ENCODE data around the gene CSN2. TPM values are rescaled to one million over a fixed set of nuclear protein-coding genes. Genes with fewer than 3 reads are reported as not detected.
A peak's percentile ranks its signal among the peaks of the same experiment; 100 is the strongest.
"Not testable (repeated sequence)": the region's sequence is repeated elsewhere in the genome, so short reads cannot be mapped to it uniquely, and the experiment has no call there.

Gene CSN2
- total and polyA plus RNA-seq, 2 donors = 0.66 to 48.7 TPM

DNA sequence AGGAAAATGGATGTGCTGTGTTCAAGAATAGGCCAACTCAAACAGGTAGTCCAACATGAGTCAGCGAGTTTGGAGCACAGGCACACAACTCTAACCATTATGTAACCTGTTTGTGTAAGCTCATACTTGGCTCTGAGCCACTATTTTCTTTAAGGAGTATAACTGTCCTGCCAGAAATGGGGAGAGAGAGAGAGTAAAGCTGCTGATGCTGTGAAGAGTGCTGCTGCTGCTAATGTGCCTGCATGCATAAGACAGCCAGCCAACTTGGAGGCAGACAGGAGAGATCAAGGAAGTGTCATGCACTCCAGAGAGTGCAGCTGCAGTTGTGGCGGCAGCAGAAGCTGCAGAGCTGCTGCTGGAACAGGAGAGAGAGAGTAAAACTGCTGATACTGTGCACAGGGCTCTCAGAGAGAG is 18.5 kb upstream of the CSN2 start:
- H3K4me3 ChIP-seq (ENCODE audit: low read length in 2 of 2) = no peak overlapping the region
- WGBS = 75% methylated on average over 2 of the region's 2 CpGs
- no peaks in the 10 kb centered on the region for H3K4me1 ChIP-seq (ENCODE audit: control insufficient read depth in 2 of 2, insufficient read depth in 2 of 2, low read length in 2 of 2)
- DNase-seq (ENCODE audit: low read depth in 6 of 9, low spot score in 9 of 9) = peak in 5 of 9 donors; percentile 1 to 14 (median 6)
- H3K27ac ChIP-seq (ENCODE audit: low read depth in 1 of 2, low read length in 1 of 2) = no peak overlapping the region
- no peaks in the 10 kb centered on the region for H3K9me3 ChIP-seq (ENCODE audit: control insufficient read depth in 2 of 2, insufficient read depth in 1 of 2, low read length in 1 of 2)
- H3K27me3 ChIP-seq (ENCODE audit: control insufficient read depth in 2 of 2, insufficient read depth in 1 of 2, low read length in 1 of 2) = no peaks in the 10 kb centered on the region
- no peaks in the 10 kb centered on the region for H3K36me3 ChIP-seq (ENCODE audit: control insufficient read depth in 2 of 2, insufficient read depth in 2 of 2, low read length in 1 of 2)

DNA sequence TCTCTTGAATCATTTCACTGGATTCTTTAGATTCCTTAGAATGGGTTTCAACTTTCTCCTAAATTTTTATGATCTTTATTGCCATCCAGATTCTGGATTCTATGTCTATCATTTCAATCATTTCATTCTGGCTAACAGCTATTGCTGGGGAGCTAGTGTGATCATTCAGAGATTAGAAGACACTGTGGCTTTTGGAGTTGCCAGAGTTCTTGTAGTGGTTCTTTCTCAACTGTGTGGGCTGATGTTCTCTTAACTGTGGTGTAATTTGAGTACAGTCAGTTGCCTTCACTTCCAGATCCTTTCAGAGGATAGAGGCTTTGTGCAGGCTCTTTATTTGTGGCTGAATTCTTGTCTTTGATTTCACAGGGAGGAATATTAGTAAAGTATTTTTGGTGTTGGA is 12.1 kb upstream of the CSN2 start:
- H3K36me3 ChIP-seq (ENCODE audit: control insufficient read depth in 2 of 2, insufficient read depth in 2 of 2, low read length in 1 of 2) = no peaks in the 10 kb centered on the region
- no peaks in the 10 kb centered on the region for H3K27me3 ChIP-seq (ENCODE audit: control insufficient read depth in 2 of 2, insufficient read depth in 1 of 2, low read length in 1 of 2)
- H3K27ac ChIP-seq (ENCODE audit: low read depth in 1 of 2, low read length in 1 of 2) = no peak overlapping the region
- no peaks in the 10 kb centered on the region for H3K4me1 ChIP-seq (ENCODE audit: control insufficient read depth in 2 of 2, insufficient read depth in 2 of 2, low read length in 2 of 2)
- no peak for DNase-seq (ENCODE audit: low read depth in 6 of 9, low spot score in 9 of 9)
- H3K9me3 ChIP-seq (ENCODE audit: control insufficient read depth in 2 of 2, insufficient read depth in 1 of 2, low read length in 1 of 2) = no peaks in the 10 kb centered on the region
- H3K4me3 ChIP-seq (ENCODE audit: low read length in 2 of 2) = no peak overlapping the region

DNA sequence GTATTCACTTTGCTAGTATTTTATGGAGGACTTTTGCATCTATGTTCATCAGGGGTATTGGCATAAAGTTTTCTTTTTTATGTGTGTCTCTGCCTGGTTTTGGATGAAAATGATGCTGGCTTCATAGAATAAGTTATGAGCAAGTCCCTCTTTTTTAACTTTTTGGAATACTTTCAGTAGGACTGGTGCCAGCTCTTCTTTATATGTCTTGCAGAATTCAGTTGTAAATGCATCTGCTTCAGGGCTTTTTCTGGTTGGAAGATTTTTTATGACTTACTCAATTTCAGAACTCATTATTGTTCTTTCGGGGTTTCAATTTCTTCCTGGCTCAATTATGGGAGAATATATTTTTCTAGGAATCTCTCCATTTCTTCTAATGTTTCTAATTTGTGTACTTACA is 9.1 kb upstream of the CSN2 start:
- H3K27ac ChIP-seq (ENCODE audit: low read depth in 1 of 2, low read length in 1 of 2) = no peak overlapping the region
- no peaks in the 10 kb centered on the region for H3K4me1 ChIP-seq (ENCODE audit: control insufficient read depth in 2 of 2, insufficient read depth in 2 of 2, low read length in 2 of 2)
- H3K36me3 ChIP-seq (ENCODE audit: control insufficient read depth in 2 of 2, insufficient read depth in 2 of 2, low read length in 1 of 2) = no peaks in the 10 kb centered on the region
- no peaks in the 10 kb centered on the region for H3K27me3 ChIP-seq (ENCODE audit: control insufficient read depth in 2 of 2, insufficient read depth in 1 of 2, low read length in 1 of 2)
- no peak overlapping the region for H3K4me3 ChIP-seq (ENCODE audit: low read length in 2 of 2)
- no peaks in the 10 kb centered on the region for H3K9me3 ChIP-seq (ENCODE audit: control insufficient read depth in 2 of 2, insufficient read depth in 1 of 2, low read length in 1 of 2)
- peak in 1 of 9 donors; percentile 1 for DNase-seq (ENCODE audit: low read depth in 6 of 9, low spot score in 9 of 9)
- WGBS = 96% methylated on average over 1 of the region's 1 CpG

DNA sequence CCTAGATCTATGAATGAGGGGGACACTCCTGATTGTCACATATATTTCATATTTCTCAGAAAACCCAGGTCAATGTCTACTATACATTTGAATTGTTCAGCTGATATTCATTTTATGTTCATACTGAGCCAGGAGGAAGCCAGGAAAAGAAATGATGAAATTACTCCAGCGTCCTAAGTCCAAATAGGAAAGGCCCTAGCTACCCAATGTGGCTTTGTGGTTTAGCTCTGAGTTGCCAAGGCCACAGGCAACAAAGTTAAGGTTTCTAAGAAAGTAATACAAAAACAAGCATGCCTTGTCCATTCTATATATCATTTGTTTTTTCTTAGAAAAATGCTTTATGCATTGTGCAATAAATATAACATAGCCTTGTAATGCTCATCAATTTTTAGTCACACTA is 4.5 kb upstream of the CSN2 start:
- Histone ChIP-seq H3K36me3 (ENCODE audit: control insufficient read depth in 2 of 2, insufficient read depth in 2 of 2, low read length in 1 of 2) (no peaks in the 10 kb centered on the region), H3K4me3 (ENCODE audit: low read length in 2 of 2) (no peak overlapping the region), H3K27me3 (ENCODE audit: control insufficient read depth in 2 of 2, insufficient read depth in 1 of 2, low read length in 1 of 2) (no peaks in the 10 kb centered on the region), H3K4me1 (ENCODE audit: control insufficient read depth in 2 of 2, insufficient read depth in 2 of 2, low read length in 2 of 2) (no peaks in the 10 kb centered on the region), H3K9me3 (ENCODE audit: control insufficient read depth in 2 of 2, insufficient read depth in 1 of 2, low read length in 1 of 2) (no peaks in the 10 kb centered on the region), H3K27ac (ENCODE audit: low read depth in 1 of 2, low read length in 1 of 2) (no peak overlapping the region)
- WGBS = 18% methylated on average over 1 of the region's 1 CpG
- no peak for DNase-seq (ENCODE audit: low read depth in 6 of 9, low spot score in 9 of 9)

DNA sequence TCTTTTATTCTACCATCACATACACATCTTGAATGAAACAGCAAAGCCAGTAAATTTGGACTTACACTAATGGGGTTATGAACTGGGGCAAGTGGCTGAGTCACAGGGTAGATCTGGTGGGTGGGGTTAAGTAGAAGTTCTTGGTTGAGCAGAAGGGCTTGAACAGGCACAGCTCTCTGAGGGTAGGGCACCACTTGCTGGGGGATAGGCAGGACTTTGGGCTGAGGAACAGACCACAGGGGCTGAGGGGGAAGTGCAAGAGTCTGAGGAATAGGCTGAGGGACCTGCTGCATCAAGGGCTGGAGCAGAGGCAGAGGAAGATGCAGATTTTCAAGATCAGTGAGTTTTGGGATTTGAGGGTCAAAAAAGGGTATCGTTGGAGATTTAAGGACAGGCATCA is 8.3 kb downstream of the CSN2 start:
- Histone ChIP-seq H3K27ac (ENCODE audit: low read depth in 1 of 2, low read length in 1 of 2) (no peak overlapping the region), H3K36me3 (ENCODE audit: control insufficient read depth in 2 of 2, insufficient read depth in 2 of 2, low read length in 1 of 2) (no peaks in the 10 kb centered on the region), H3K9me3 (ENCODE audit: control insufficient read depth in 2 of 2, insufficient read depth in 1 of 2, low read length in 1 of 2) (no peaks in the 10 kb centered on the region), H3K4me1 (ENCODE audit: control insufficient read depth in 2 of 2, insufficient read depth in 2 of 2, low read length in 2 of 2) (no peaks in the 10 kb centered on the region), H3K4me3 (ENCODE audit: low read length in 2 of 2) (no peak overlapping the region), H3K27me3 (ENCODE audit: control insufficient read depth in 2 of 2, insufficient read depth in 1 of 2, low read length in 1 of 2) (no peaks in the 10 kb centered on the region)
- DNase-seq (ENCODE audit: low read depth in 6 of 9, low spot score in 9 of 9) = no peak
- 100% methylated on average over 1 of the region's 1 CpG for WGBS

DNA sequence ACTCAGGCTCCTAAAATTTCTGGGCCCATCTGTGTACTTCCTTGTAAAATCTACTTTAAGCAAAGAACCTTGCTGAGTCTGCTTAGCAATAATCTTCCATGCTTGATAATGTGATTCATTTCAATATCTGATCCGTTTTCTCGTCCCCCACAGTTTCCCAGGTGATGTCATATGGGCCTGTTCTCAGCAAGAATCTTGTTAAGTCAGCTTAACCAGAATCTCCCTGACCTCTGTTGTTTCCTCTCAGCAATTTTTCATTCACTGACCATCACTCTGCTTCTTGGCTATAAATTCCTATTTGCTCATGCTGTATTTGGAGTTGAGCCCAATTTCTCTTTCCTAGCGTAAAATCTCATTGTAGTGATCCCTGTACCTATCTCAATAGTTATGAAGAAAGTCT is 13.9 kb downstream of the CSN2 start:
- Histone ChIP-seq H3K36me3 (ENCODE audit: control insufficient read depth in 2 of 2, insufficient read depth in 2 of 2, low read length in 1 of 2) (no peaks in the 10 kb centered on the region), H3K27me3 (ENCODE audit: control insufficient read depth in 2 of 2, insufficient read depth in 1 of 2, low read length in 1 of 2) (no peaks in the 10 kb centered on the region), H3K27ac (ENCODE audit: low read depth in 1 of 2, low read length in 1 of 2) (no peak overlapping the region), H3K4me1 (ENCODE audit: control insufficient read depth in 2 of 2, insufficient read depth in 2 of 2, low read length in 2 of 2) (no peaks in the 10 kb centered on the region), H3K4me3 (ENCODE audit: low read length in 2 of 2) (no peak overlapping the region), H3K9me3 (ENCODE audit: control insufficient read depth in 2 of 2, insufficient read depth in 1 of 2, low read length in 1 of 2) (no peaks in the 10 kb centered on the region)
- 88% methylated on average over 3 of the region's 3 CpGs for WGBS
- DNase-seq (ENCODE audit: low read depth in 6 of 9, low spot score in 9 of 9) = no peak

DNA sequence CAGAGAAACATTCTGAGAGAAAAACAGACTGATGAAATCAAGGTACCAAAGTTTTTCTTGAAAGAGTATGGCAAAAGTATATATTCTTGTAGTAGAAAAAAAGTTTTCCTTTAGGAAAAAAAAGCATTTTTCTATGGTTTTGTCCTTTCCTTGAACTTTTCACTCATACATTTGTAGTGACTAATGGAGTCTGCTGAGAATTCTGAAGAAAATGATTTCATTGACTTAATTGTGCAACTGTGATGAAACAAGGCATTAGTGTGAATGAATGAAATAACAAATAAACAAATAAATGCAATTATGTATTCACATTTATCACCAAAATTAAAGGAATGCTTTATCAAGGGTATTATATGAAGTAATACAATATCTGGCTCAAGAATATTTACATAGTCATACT is 29.0 kb downstream of the CSN2 start:
- H3K27me3 ChIP-seq (ENCODE audit: control insufficient read depth in 2 of 2, insufficient read depth in 1 of 2, low read length in 1 of 2) = no peaks in the 10 kb centered on the region
- H3K36me3 ChIP-seq (ENCODE audit: control insufficient read depth in 2 of 2, insufficient read depth in 2 of 2, low read length in 1 of 2) = no peaks in the 10 kb centered on the region
- no peak for DNase-seq (ENCODE audit: low read depth in 6 of 9, low spot score in 9 of 9)
- H3K9me3 ChIP-seq (ENCODE audit: control insufficient read depth in 2 of 2, insufficient read depth in 1 of 2, low read length in 1 of 2) = no peaks in the 10 kb centered on the region
- no peak overlapping the region for H3K27ac ChIP-seq (ENCODE audit: low read depth in 1 of 2, low read length in 1 of 2)
- H3K4me1 ChIP-seq (ENCODE audit: control insufficient read depth in 2 of 2, insufficient read depth in 2 of 2, low read length in 2 of 2) = no peaks in the 10 kb centered on the region
- no peak overlapping the region for H3K4me3 ChIP-seq (ENCODE audit: low read length in 2 of 2)

DNA sequence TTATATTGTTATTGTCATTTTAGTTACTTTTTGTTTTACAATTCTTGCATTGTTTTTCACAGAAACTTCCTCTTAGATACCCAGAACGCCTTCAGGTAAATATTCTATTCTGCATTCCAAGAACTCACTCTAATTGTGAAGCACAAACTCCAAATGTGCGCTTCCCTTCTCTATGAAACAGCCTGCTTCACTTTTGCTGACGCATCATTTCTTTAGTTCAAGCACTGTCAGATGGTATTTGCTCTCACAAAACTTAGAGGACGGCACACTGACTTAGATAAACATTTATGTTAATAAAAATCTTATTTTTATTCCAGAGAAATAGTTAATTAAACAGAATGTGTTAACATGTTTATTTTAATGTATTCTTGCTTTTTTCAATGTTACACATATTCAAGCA is 31.4 kb downstream of the CSN2 start:
- H3K36me3 ChIP-seq (ENCODE audit: control insufficient read depth in 2 of 2, insufficient read depth in 2 of 2, low read length in 1 of 2) = no peaks in the 10 kb centered on the region
- 80% methylated on average over 4 of the region's 4 CpGs for WGBS
- H3K4me3 ChIP-seq (ENCODE audit: low read length in 2 of 2) = no peak overlapping the region
- H3K9me3 ChIP-seq (ENCODE audit: control insufficient read depth in 2 of 2, insufficient read depth in 1 of 2, low read length in 1 of 2) = no peaks in the 10 kb centered on the region
- H3K4me1 ChIP-seq (ENCODE audit: control insufficient read depth in 2 of 2, insufficient read depth in 2 of 2, low read length in 2 of 2) = no peaks in the 10 kb centered on the region
- no peak for DNase-seq (ENCODE audit: low read depth in 6 of 9, low spot score in 9 of 9)
- no peaks in the 10 kb centered on the region for H3K27me3 ChIP-seq (ENCODE audit: control insufficient read depth in 2 of 2, insufficient read depth in 1 of 2, low read length in 1 of 2)
- H3K27ac ChIP-seq (ENCODE audit: low read depth in 1 of 2, low read length in 1 of 2) = no peak overlapping the region

DNA sequence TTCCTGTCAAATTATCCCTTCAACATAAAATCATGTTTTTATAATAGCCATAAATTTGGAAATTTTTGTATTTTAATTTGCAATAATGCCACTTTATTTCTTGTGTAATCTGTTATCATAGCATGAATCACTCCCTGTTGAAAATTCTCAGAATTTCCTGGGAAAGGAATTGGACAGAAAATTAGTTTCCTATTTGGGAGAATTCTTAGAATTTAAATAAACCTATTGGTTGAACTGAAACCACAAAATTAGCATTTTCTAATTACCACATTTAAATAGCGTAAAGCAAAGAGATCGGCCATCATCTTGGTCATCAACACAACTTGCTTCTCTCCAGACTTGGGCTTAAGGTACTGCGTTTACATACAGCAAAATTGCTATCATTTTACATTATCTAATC is 34.8 kb downstream of the CSN2 start, which contains the start of gene CSN1S1:
Gene CSN1S1 (plus strand): TSS at position 301 of the 400 bp plus-strand sequence. CDS start 1,488 bp downstream, outside the sequence.
- WGBS = 96% methylated on average over 3 of the region's 3 CpGs
- no peak for DNase-seq (ENCODE audit: low read depth in 6 of 9, low spot score in 9 of 9)
- Histone ChIP-seq H3K9me3 (ENCODE audit: control insufficient read depth in 2 of 2, insufficient read depth in 1 of 2, low read length in 1 of 2) (no peaks in the 10 kb centered on the region), H3K27ac (ENCODE audit: low read depth in 1 of 2, low read length in 1 of 2) (no peak within 1 kb of the TSS), H3K4me1 (ENCODE audit: control insufficient read depth in 2 of 2, insufficient read depth in 2 of 2, low read length in 2 of 2) (no peaks in the 10 kb centered on the region), H3K4me3 (ENCODE audit: low read length in 2 of 2) (no peak within 1 kb of the TSS), H3K27me3 (ENCODE audit: control insufficient read depth in 2 of 2, insufficient read depth in 1 of 2, low read length in 1 of 2) (no peaks in the 10 kb centered on the region), H3K36me3 (ENCODE audit: control insufficient read depth in 2 of 2, insufficient read depth in 2 of 2, low read length in 1 of 2) (no peaks in the 10 kb centered on the region)

DNA sequence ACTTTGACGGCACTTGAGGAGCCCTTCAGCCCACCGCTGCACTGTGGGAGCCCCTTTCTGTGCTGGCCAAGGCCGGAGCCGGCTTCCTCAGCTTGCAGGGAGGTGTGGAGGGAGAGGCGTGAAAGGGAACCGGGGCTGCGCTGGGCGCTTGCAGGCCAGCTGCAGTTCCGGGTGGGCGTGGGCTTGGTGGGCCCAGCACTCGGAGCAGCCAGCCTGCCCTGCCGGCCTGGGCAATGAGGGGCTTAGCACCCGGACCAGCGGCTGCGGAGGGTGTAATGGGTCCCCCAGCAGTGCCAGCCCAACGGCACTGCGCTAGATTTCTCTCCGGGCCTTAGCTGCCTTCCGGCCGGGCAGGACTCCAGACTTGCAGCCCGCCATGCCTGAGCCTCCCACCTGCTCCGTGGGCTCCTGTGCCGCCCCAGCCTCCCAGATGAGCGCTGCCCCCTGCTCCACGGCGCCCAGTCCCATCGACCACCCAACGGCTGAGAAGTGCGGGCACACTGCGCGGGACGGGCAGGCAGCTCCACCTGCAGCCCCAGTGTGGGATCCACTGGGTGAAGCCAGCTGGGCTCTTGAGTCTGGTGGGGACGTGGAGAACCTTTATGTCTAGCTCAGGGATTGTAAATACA is 41.6 kb downstream of the CSN2 start:
- 95% methylated on average over 33 of the region's 33 CpGs for WGBS
- not testable (repeated sequence) for H3K4me3 ChIP-seq (ENCODE audit: low read length in 2 of 2); H3K4me1 ChIP-seq (ENCODE audit: control insufficient read depth in 2 of 2, insufficient read depth in 2 of 2, low read length in 2 of 2); H3K27me3 ChIP-seq (ENCODE audit: control insufficient read depth in 2 of 2, insufficient read depth in 1 of 2, low read length in 1 of 2); DNase-seq (ENCODE audit: low read depth in 6 of 9, low spot score in 9 of 9); H3K9me3 ChIP-seq (ENCODE audit: control insufficient read depth in 2 of 2, insufficient read depth in 1 of 2, low read length in 1 of 2); H3K36me3 ChIP-seq (ENCODE audit: control insufficient read depth in 2 of 2, insufficient read depth in 2 of 2, low read length in 1 of 2); H3K27ac ChIP-seq (ENCODE audit: low read depth in 1 of 2, low read length in 1 of 2)

All from thymus (tissue), 11 donors.